GM12874 (cell line): ENCODE results near the gene FAM241B.

Experiments
- TF ChIP-seq, protein P1 (sequence below): IDR thresholded peaks from 2 replicates; pipeline ENCODE4 v1.5.1; 2011; ENCODE audit warnings: low read depth, mild to moderate bottlenecking, control low read depth, low read length, moderate library complexity; ENCODE audit not compliant: insufficient read depth

The FAM241B gene

DNA sequence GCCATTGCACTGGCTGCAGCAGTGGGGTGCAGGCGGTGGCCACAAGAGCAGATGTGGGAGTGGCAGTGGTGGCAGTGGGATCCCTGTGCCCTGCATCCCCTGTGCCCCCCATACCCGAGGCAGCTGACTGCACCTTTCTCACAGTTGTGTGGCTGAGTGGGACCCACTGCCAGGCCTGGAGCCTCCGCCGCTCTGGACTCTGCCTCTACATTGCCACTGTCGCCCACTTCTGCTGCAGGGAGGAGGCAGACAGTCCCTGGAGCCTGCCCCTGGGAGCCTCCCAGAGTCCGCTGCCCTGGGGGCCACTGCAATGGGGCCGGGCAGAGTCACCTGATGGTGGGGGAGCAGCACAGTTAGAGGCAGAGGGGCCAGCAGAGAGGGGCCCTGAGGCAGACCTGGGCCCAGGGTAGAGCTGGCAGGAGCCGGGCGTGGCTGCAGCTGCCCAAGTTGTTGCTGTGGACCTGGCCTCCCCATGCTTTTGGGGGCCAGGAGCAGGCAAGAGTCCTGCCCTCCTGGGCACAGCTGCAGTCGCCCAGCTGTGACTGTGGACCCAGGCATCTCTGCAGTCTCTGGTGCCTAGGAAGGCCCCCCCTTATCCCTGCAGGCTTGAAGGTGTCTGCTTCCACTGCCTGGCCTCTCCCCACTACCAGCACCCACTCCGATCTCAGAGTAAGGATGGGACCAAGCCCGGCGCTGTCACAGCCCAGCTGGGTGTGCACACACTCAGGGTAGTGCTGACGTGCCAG lies 22.2 kb downstream of the FAM241B start:
- TF ChIP-seq, protein P1, sequence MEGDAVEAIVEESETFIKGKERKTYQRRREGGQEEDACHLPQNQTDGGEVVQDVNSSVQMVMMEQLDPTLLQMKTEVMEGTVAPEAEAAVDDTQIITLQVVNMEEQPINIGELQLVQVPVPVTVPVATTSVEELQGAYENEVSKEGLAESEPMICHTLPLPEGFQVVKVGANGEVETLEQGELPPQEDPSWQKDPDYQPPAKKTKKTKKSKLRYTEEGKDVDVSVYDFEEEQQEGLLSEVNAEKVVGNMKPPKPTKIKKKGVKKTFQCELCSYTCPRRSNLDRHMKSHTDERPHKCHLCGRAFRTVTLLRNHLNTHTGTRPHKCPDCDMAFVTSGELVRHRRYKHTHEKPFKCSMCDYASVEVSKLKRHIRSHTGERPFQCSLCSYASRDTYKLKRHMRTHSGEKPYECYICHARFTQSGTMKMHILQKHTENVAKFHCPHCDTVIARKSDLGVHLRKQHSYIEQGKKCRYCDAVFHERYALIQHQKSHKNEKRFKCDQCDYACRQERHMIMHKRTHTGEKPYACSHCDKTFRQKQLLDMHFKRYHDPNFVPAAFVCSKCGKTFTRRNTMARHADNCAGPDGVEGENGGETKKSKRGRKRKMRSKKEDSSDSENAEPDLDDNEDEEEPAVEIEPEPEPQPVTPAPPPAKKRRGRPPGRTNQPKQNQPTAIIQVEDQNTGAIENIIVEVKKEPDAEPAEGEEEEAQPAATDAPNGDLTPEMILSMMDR = no peak

- TF ChIP-seq, protein P1 = no peak
These were observed 22.8 kb downstream of the FAM241B start for GRCh38 chr10:69652857-69653199.

DNA sequence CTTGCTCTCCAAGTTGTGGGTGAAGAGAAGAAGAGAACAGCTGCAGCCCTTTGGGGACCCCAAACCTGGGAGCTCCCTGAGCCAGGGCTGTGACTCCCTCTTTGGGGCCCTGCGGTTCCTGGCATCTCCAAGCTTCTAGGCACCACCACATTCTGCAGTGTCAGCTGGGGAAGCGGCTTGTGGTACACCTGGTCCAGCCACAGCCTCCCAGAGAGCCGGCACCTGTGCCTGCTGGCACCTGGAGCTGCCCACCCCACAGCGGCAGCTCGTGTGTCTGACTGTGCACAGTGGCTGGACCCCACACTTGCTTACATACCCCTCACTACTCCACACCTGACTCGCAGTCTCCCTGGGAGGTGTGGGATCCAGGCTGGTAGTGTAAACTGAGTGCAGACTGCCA lies 23.5 kb downstream of the FAM241B start:
- TF ChIP-seq, protein P1 = no peak

GRCh38 chr10:69655124-69655867 lies 25.2 kb downstream of the FAM241B start:
- TF ChIP-seq, protein P1 = no peak

DNA sequence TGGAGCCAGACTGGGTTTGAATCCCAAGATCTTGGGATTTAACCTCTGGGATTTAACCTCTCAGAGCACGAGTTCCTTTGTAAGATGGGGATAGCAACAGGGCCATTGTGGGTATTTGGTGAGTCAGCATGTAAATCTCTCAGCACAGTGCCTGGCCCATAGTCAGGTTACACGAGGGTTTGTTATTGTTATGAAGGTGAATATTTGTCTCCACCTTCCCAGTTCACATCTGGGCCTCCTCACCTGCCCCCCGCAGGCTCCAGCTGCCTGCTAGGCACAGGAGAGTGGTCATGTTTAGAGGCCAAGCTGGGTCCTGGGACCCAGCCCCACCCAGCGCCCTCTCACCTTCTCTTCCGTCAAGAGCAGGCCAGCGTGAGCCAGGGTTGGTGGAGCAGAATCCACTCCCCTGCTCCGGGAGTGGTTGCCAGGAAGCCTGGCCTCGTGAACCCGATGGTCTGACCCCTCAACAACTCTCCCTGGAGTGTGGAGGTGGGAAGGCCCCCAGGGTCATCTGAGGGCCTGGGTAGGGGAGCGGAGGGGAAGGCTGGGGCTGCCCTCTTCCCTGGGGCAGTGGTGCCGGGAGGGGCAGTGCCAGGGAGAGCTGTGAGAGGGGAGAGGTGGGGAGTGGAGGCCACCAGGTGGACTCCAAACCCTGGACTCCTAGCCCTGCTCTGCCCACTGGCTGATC lies 26.0 kb downstream of the FAM241B start:
- TF ChIP-seq, protein P1 = no peak

DNA sequence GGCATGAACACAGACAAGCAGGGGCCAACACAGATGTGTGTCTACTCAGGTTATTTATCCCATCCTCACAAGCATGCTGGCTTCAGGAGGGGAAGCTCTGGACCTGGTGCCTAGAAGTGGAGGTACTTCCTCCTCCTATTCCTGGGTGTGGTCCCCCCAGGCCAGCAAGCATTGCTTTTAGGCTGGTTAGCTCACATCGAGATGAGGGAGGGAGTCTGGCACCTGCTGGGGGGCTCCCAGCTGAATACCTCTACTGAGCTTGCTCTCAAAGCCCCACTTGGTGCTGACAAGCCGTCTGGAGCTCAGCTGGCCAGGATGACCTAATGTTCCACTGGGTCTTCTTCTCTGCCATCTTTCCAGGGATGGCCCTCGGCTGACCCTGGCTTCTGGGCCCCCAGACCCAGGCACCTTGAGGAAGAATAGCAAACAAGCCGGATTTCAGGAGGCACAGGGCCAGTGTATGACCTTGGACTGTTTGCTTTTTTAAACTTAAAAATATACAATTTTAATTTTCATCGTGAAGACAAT lies 26.8 kb downstream of the FAM241B start:
- TF ChIP-seq, protein P1 = no peak

DNA sequence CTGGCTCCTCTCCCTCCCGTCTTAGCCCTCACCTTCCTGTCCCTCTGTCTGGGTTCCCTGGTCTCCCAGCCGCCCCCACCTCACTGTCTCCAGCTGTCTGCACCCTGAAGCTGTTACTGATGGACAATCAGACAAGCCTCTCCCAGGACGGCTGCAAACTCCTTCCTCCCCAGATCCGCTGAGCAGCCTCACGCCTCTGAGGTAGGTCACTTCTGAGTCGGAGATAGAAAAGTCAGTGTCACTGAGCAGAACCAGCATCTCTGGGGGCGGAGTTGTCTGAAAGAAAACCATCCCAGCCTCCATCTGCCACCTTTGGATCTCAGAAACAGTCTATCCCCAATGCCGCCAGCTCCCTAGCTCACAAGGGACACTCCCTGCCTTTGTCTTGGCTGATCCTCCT lies 27.4 kb downstream of the FAM241B start:
- TF ChIP-seq, protein P1 = no peak
